Measurements from ENCODE around the gene FN1.

DNA sequence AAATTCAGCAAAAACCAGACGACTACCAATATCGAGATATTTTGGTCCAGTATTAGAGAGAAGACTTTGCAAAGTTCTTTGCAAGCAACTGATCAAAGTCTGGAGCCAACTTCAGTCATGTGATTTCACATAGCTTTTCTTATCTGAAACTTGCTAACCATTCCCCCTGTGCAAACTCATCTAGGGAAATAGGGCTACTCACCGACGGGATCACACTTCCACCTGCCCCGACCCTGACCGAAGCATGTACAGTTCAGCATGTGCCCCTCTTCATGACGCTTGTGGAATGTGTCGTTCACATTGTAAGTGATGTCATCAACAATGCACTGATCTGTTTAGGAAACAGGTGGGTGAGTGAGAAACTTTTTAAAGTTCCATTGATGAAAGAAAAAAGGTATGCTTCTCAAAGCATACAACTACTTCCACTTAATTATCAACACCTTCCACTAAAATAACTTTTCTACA lies 15.4 kb downstream of the FN1 start:
- TF ChIP-seq SIN3A (IDR thresholded peaks at IDR 0.05; ENCODE audit: borderline replicate concordance, low read depth, low read length) (no peak), RFX5 (IDR thresholded peaks at IDR 0.05; ENCODE audit: low read length) (no peak), POLR2AphosphoS5 (IDR thresholded peaks at IDR 0.05; ENCODE audit: low read depth, low read length) (no peak), MXI1 (IDR thresholded peaks at IDR 0.05; ENCODE audit: low read depth, low read length) (no peak)
- TF ChIP-seq, protein P1, sequence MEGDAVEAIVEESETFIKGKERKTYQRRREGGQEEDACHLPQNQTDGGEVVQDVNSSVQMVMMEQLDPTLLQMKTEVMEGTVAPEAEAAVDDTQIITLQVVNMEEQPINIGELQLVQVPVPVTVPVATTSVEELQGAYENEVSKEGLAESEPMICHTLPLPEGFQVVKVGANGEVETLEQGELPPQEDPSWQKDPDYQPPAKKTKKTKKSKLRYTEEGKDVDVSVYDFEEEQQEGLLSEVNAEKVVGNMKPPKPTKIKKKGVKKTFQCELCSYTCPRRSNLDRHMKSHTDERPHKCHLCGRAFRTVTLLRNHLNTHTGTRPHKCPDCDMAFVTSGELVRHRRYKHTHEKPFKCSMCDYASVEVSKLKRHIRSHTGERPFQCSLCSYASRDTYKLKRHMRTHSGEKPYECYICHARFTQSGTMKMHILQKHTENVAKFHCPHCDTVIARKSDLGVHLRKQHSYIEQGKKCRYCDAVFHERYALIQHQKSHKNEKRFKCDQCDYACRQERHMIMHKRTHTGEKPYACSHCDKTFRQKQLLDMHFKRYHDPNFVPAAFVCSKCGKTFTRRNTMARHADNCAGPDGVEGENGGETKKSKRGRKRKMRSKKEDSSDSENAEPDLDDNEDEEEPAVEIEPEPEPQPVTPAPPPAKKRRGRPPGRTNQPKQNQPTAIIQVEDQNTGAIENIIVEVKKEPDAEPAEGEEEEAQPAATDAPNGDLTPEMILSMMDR (IDR thresholded peaks at IDR 0.05), result no peak
- TF ChIP-seq, protein P2, sequence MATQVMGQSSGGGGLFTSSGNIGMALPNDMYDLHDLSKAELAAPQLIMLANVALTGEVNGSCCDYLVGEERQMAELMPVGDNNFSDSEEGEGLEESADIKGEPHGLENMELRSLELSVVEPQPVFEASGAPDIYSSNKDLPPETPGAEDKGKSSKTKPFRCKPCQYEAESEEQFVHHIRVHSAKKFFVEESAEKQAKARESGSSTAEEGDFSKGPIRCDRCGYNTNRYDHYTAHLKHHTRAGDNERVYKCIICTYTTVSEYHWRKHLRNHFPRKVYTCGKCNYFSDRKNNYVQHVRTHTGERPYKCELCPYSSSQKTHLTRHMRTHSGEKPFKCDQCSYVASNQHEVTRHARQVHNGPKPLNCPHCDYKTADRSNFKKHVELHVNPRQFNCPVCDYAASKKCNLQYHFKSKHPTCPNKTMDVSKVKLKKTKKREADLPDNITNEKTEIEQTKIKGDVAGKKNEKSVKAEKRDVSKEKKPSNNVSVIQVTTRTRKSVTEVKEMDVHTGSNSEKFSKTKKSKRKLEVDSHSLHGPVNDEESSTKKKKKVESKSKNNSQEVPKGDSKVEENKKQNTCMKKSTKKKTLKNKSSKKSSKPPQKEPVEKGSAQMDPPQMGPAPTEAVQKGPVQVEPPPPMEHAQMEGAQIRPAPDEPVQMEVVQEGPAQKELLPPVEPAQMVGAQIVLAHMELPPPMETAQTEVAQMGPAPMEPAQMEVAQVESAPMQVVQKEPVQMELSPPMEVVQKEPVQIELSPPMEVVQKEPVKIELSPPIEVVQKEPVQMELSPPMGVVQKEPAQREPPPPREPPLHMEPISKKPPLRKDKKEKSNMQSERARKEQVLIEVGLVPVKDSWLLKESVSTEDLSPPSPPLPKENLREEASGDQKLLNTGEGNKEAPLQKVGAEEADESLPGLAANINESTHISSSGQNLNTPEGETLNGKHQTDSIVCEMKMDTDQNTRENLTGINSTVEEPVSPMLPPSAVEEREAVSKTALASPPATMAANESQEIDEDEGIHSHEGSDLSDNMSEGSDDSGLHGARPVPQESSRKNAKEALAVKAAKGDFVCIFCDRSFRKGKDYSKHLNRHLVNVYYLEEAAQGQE (IDR thresholded peaks at IDR 0.05; ENCODE audit: low read depth, low read length), result no peak
- TF ChIP-seq, protein P3, sequence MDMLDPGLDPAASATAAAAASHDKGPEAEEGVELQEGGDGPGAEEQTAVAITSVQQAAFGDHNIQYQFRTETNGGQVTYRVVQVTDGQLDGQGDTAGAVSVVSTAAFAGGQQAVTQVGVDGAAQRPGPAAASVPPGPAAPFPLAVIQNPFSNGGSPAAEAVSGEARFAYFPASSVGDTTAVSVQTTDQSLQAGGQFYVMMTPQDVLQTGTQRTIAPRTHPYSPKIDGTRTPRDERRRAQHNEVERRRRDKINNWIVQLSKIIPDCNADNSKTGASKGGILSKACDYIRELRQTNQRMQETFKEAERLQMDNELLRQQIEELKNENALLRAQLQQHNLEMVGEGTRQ (IDR thresholded peaks at IDR 0.05; ENCODE audit: borderline replicate concordance, low read depth, low read length), result no peak

All from SK-N-SH (cell line).